Measurements from ENCODE around the gene FAM236A. TPM values are rescaled to one million over a fixed set of nuclear protein-coding genes. Genes with fewer than 3 reads are reported as not detected.
"Not testable (repeated sequence)": the region's sequence is repeated elsewhere in the genome, so short reads cannot be mapped to it uniquely, and the experiment has no call there.

Gene FAM236A
- total and polyA plus RNA-seq, 11 donors: not detected

DNA sequence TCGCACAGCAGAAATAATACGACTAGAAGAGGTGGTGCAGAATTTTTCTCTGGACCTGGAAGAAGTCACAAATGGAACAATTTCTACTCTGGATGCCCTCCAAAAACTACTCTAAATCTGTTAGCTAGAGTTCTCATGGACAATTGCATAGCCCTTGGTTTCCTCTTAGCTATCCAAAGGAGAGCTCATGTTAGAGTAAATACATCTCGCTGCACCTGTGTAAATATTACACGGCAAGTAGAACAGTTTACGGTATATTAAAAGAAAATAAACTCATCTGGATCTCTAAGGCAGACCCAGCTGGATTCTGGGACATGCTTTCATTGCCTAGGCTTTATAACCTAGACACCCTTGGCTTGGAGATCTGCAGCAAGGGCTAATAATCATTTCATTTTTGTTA lies 33.9 kb downstream of the FAM236A start:
- not testable (repeated sequence) for DNase-seq, ATAC-seq
- WGBS, 4 donors: no CpG with 5 or more reads among the region's 5 CpGs

DNA sequence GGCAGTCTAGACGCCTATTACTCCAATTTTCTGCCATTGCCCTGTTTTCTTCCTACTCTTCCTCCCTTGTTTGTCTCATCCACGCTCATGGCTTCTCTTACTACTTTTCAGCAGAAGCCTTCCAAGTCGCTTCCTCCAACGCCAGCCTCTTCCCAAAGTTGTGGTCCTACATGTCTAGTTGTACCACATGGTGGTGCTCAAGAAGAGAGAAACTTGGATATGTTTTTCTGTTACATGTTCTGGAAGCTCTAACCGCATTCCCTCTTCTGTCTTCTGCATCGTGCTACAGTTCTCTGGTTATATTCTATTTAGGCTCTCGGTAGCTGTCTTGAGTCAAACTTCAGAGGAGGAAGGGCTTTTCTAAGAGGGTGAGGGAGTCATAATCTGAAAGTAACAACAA lies 36.9 kb downstream of the FAM236A start:
- not testable (repeated sequence) for H3K9me3 ChIP-seq

More for the DNA sequence above, 33.9 kb downstream of the FAM236A start:
- H3K4me3 ChIP-seq; H3K27me3 ChIP-seq; intact Hi-C loops (cut with DNase I); H3K36me3 ChIP-seq; H3K27ac ChIP-seq; H3K9me3 ChIP-seq; H3K4me1 ChIP-seq: not testable (repeated sequence)

DNA sequence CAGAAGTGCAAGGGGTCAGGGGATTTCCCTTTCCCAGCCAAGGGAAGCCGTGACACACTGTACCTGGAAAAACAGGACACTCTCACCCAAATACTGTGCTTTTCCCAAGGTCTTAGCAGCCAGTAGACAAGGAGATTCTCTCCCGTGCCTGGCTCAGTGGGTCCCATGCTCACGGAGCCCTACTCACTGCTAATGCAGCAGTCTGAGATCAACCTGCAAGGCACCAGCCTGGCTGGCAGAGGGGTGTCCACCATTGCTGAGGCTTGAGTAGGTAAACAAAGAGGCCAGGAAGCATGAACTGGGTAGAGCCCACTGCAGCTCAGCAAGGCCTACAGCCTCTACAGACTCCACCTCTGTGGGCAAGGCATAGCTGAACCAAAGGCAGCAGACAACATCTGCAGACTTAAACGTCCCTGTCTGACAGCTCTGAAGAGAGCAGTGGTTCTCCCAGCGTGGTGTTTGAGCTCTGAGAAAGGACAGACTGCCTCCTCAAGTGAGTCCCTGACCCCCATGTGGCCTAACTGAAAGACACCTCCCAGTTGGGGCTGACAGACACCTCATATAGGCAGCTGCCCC lies 43.0 kb downstream of the FAM236A start:
- DNase-seq; intact Hi-C loops (cut with DNase I); H3K27me3 ChIP-seq; H3K27ac ChIP-seq; H3K36me3 ChIP-seq; H3K9me3 ChIP-seq; ATAC-seq; H3K4me3 ChIP-seq; H3K4me1 ChIP-seq: not testable (repeated sequence)
- WGBS, 4 donors: 37 to 66% (median 56%) methylated on average over 4 to 5 of the region's 5 CpGs

More for the DNA sequence above, 36.9 kb downstream of the FAM236A start:
- H3K27ac ChIP-seq; intact Hi-C loops (cut with DNase I); H3K4me3 ChIP-seq; H3K27me3 ChIP-seq; DNase-seq; ATAC-seq; H3K4me1 ChIP-seq; H3K36me3 ChIP-seq: not testable (repeated sequence)
- whole genome bisulfite sequencing, 4 donors: no CpG with 5 or more reads among the region's 7 CpGs

Other genes starting within 250 kb of the FAM236A start
- 10 to 100 TPM in 6 of 9 donors, 1 to 10 TPM in 3; 8.3 to 21.3 (median 11.0) TPM for gene PHKA1, start 223.9 kb upstream of the FAM236A start, total RNA-seq
- gene PHKA1, start 223.9 kb upstream of the FAM236A start, polyA plus RNA-seq: 1 to 10 TPM; 3.9 to 4.9 TPM
- gene DMRTC1B, start 161.3 kb upstream of the FAM236A start, total RNA-seq: under 1 TPM in 1 of 9 donors, not detected in 8; 0.57 TPM
- not detected for gene DMRTC1B, start 161.3 kb upstream of the FAM236A start, polyA plus RNA-seq
- not detected for gene FAM236B, start 155.5 kb upstream of the FAM236A start, total RNA-seq
- gene FAM236B, start 155.5 kb upstream of the FAM236A start, polyA plus RNA-seq: not detected
- gene FAM236D, start 130.0 kb upstream of the FAM236A start, total RNA-seq: not detected
- gene FAM236D, start 130.0 kb upstream of the FAM236A start, polyA plus RNA-seq: not detected
- not detected for gene FAM236C, start 25.6 kb upstream of the FAM236A start, total RNA-seq
- not detected for gene FAM236C, start 25.6 kb upstream of the FAM236A start, polyA plus RNA-seq
- gene DMRTC1, start 5.6 kb downstream of the FAM236A start, total RNA-seq: not detected
- not detected for gene DMRTC1, start 5.6 kb downstream of the FAM236A start, polyA plus RNA-seq
- gene PABPC1L2B, start 64.7 kb downstream of the FAM236A start, total RNA-seq: not detected
- gene PABPC1L2B, start 64.7 kb downstream of the FAM236A start, polyA plus RNA-seq: not detected
- not detected for gene PABPC1L2A, start 141.3 kb downstream of the FAM236A start, total RNA-seq
- gene PABPC1L2A, start 141.3 kb downstream of the FAM236A start, polyA plus RNA-seq: not detected

All from heart left ventricle (tissue), 16 donors.